Smooth muscle cell (in vitro differentiated cells): Measurements from ENCODE around the gene PLSCR5. TPM values are rescaled to one million over a fixed set of nuclear protein-coding genes. Genes with fewer than 3 reads are reported as not detected.
A peak's percentile ranks its signal among the peaks of the same experiment; 100 is the strongest.

Source experiments
- DNase-seq: peaks from one replicate; lab custom pipeline; 2025; ENCODE audit not compliant: unreplicated experiment; lab: John Stamatoyannopoulos, UW
- H2AFZ ChIP-seq: fragments of 200-600 bp; sonication (generic); 2 replicates; pipeline ENCODE4 v1.6.0; 2016; ENCODE audit warnings: antibody characterized with exemption, low read depth, mild to moderate bottlenecking
- H3F3A ChIP-seq: fragments of 200-600 bp; sonication (generic); 2 replicates; pipeline ENCODE4 v1.6.0; 2017; ENCODE audit warnings: antibody characterized with exemption, low read depth
- H3K27ac ChIP-seq: fragments of 200-600 bp; sonication (generic); 2 replicates; pipeline ENCODE4 v1.5.1; 2016; ENCODE audit warnings: low read depth, mild to moderate bottlenecking
- H3K27me3 ChIP-seq: fragments of 200-600 bp; sonication (generic); 2 replicates; pipeline ENCODE4 v1.6.1; 2016; ENCODE audit warnings: low read depth, mild to moderate bottlenecking
- H3K36me3 ChIP-seq: fragments of 200-600 bp; sonication (generic); 2 replicates; pipeline ENCODE4 v1.5.1; 2016; ENCODE audit warnings: low read depth
- H3K4me1 ChIP-seq: fragments of 200-600 bp; sonication (generic); 2 replicates; pipeline ENCODE4 v1.5.1; 2016; ENCODE audit warnings: low read depth
- H3K4me2 ChIP-seq: fragments of 200-600 bp; sonication (generic); 2 replicates; pipeline ENCODE4 v1.6.0; 2016; ENCODE audit warnings: mild to moderate bottlenecking
- H3K4me3 ChIP-seq: fragments of 200-600 bp; sonication (generic); 2 replicates; pipeline ENCODE4 v1.5.1; 2016; ENCODE audit warnings: mild to moderate bottlenecking
- H3K79me2 ChIP-seq: fragments of 200-600 bp; sonication (generic); 2 replicates; pipeline ENCODE4 v1.6.0; 2016; ENCODE audit warnings: low read depth, mild to moderate bottlenecking
- H3K9ac ChIP-seq: fragments of 200-600 bp; sonication (generic); 2 replicates; pipeline ENCODE4 v1.6.0; 2016; ENCODE audit warnings: low read depth
- H3K9me3 ChIP-seq: fragments of 200-600 bp; sonication (generic); replicated peaks from 2 replicates; pipeline ENCODE4 v1.5.1; 2016; ENCODE audit warnings: low read depth
- H4K20me1 ChIP-seq: fragments of 200-600 bp; sonication (generic); 2 replicates; pipeline ENCODE4 v1.6.0; 2016; ENCODE audit warnings: low read depth
- CTCF ChIP-seq: fragments of 200-600 bp; sonication (generic); IDR thresholded peaks from 2 replicates; pipeline ENCODE4 v1.5.1; 2017; ENCODE audit warnings: borderline replicate concordance, mild to moderate bottlenecking, antibody characterized with exemption; ENCODE audit not compliant: insufficient read depth, poor library complexity, severe bottlenecking
- WGBS: methylation state at CpG from one replicate; pipeline ENCODE4 v1.1.7; 2016; ENCODE audit warnings: low lambda C conversion rate; 5-methylcytosine and 5-hydroxymethylcytosine counted together
- polyA plus RNA-seq: library from polyadenylated mRNA; unstranded; fragments of >200 nt; fragmentation: Nextera tagmentation; extraction: Ambion mirVana; gene quantifications from 2 replicates; pipeline ENCODE4 v1.2.1, GENCODE V29; 2016
- total RNA-seq: library from RNA; depleted of rRNA; stranded (reverse); fragments of >200 nt; gene quantifications from 2 replicates; pipeline ENCODE4 v1.2.3, GENCODE V29; 2014

The PLSCR5 gene
- total and polyA plus RNA-seq, 2 experiments from 2014 or later: 0.49 TPM; not detected in 1

DNA sequence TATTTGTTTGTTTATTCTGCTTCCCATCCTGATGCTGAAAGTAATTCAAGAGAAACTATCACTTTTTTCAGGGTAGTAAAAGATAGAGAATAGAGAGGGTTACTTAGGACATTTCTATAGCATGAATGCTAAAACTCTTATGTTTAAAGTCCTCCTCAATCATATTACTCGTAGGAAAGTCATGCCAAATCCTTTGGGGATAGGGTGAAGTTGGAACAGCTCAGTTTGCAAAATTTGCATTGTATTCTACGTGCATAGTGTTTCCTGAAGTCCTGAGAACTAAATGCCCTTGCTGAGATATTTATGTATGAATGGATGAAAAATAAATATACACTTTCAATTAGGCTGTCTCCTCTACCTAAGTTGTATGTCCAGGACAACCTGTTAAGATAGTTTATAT lies 14.6 kb downstream of the PLSCR5 start:
- DNase-seq: no peak
- Histone ChIP-seq H3K9ac (no peak overlapping the region), H2AFZ (peak overlapping the region; percentile 22), H3K4me2 (no peak overlapping the region), H3K4me3 (no peak overlapping the region), H3K27ac (no peak overlapping the region), H3F3A (no peaks in the 10 kb centered on the region), H3K4me1 (no peaks in the 10 kb centered on the region), H3K79me2 (no peaks in the 10 kb centered on the region), H4K20me1 (no peaks in the 10 kb centered on the region), H3K9me3 (no peaks in the 10 kb centered on the region), H3K27me3 (no peaks in the 10 kb centered on the region), H3K36me3 (no peaks in the 10 kb centered on the region)
- TF ChIP-seq CTCF: no peak
- 37% methylated on average over 2 of the region's 2 CpGs for WGBS

- 37% methylated on average over 1 of the region's 1 CpG for WGBS
- H3K27me3 ChIP-seq: no peaks in the 10 kb centered on the region
- H3K9ac ChIP-seq: no peak overlapping the region
- H3K4me1 ChIP-seq: no peaks in the 10 kb centered on the region
- no peaks in the 10 kb centered on the region for H3K79me2 ChIP-seq
- H3K27ac ChIP-seq: no peak overlapping the region
- H3K36me3 ChIP-seq: no peaks in the 10 kb centered on the region
- H3K4me3 ChIP-seq: no peak overlapping the region
- no peaks in the 10 kb centered on the region for H3K9me3 ChIP-seq
- peak overlapping the region; percentile 22 for H2AFZ ChIP-seq
- TF ChIP-seq CTCF: peak; percentile 65
- no peaks in the 10 kb centered on the region for H3F3A ChIP-seq
- no peaks in the 10 kb centered on the region for H4K20me1 ChIP-seq
- no peak overlapping the region for H3K4me2 ChIP-seq
- no peak for DNase-seq
These were observed 15.1 kb downstream of the PLSCR5 start for GRCh38 chr3:146589899-146590508.

- no peak for TF ChIP-seq CTCF
- H3K4me3 ChIP-seq: no peak overlapping the region
- peak overlapping the region; percentile 43 for H3K4me2 ChIP-seq
- no peak overlapping the region for H3K9ac ChIP-seq
- H4K20me1 ChIP-seq: no peaks in the 10 kb centered on the region
- no peak overlapping the region for H2AFZ ChIP-seq
- no peaks in the 10 kb centered on the region for H3K36me3 ChIP-seq
- no peaks in the 10 kb centered on the region for H3K79me2 ChIP-seq
- DNase-seq: no peak
- H3K4me1 ChIP-seq: peaks cover 7% of the 10 kb centered on the region
- H3K27ac ChIP-seq: peak overlapping the region; percentile 13
- no peaks in the 10 kb centered on the region for H3K27me3 ChIP-seq
- no peaks in the 10 kb centered on the region for H3K9me3 ChIP-seq
- no peaks in the 10 kb centered on the region for H3F3A ChIP-seq
These were observed 20.0 kb downstream of the PLSCR5 start for GRCh38 chr3:146585156-146585555.

GRCh38 chr3:146581951-146582467 lies 23.1 kb downstream of the PLSCR5 start:
- Histone ChIP-seq H3K9me3 (no peaks in the 10 kb centered on the region), H3K36me3 (no peaks in the 10 kb centered on the region), H3K9ac (peak overlapping the region; percentile 52), H3K4me1 (peaks cover 7% of the 10 kb centered on the region), H3K4me2 (peak overlapping the region; percentile 41), H3K4me3 (no peak overlapping the region), H3K79me2 (no peaks in the 10 kb centered on the region), H3K27me3 (no peaks in the 10 kb centered on the region), H3F3A (no peaks in the 10 kb centered on the region), H2AFZ (peak overlapping the region; percentile 85), H4K20me1 (no peaks in the 10 kb centered on the region), H3K27ac (peak overlapping the region; percentile 88)
- no peak for DNase-seq
- no peak for TF ChIP-seq CTCF
